CD4-positive, alpha-beta T cell treated with Interleukin-17A for 4 hours (primary cell): ENCODE results near the gene EMILIN3.
"Not testable (repeated sequence)": the region's sequence is repeated elsewhere in the genome, so short reads cannot be mapped to it uniquely, and the experiment has no call there.

ENCODE experiments used
- DNase-seq: peaks from one replicate; pipeline ENCODE4 v3.0.0-alpha.2; 2020; ENCODE audit warnings: mixed read lengths

Gene EMILIN3

DNA sequence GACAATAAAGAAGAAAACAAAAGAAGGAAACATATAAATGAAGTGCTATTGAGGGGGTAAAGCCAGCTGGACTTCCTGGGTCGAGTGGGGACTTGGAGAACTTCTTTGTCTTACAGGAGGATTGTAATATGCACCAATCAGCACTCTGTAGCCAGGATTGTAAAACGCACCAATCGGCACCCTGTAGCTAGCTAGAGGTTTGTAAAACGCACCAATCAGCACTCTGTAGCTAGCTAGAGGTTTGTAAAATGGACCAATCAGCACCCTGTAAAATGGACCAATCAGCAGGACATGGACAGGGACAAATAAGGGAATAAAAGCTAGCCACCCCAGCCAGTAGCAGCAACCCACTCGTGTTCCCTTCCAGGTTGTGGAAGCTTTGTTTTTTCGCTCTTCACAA, 54.6 kb downstream of the EMILIN3 start:
- DNase-seq, result not testable (repeated sequence)
